ENCODE results near the gene PPM1M. TPM values are rescaled to one million over a fixed set of nuclear protein-coding genes. Genes with fewer than 3 reads are reported as not detected.
A peak's percentile ranks its signal among the peaks of the same experiment; 100 is the strongest.

Gene PPM1M
- total and polyA plus RNA-seq, 2 experiments from 2014 or later = 2.2 to 4.0 TPM

DNA sequence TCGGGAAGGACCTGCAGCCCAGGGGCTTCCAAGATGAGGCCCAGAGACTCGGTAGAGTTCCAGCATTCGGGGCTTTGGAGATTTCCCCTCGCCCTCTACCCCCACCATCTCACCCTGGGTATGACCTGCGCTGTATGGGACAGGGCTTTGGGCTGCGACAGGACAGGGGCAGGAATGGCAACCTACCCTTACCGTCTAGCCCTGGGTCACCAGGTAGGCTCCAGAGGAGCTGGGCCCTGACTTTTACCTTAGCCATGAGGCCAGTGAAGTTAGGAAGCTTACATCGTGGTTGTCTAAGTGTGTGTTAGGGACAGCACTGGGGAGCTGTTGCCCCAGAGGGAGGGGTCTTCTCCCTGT, 683 bp downstream of the PPM1M start (continued):
- TF ChIP-seq, protein P1, sequence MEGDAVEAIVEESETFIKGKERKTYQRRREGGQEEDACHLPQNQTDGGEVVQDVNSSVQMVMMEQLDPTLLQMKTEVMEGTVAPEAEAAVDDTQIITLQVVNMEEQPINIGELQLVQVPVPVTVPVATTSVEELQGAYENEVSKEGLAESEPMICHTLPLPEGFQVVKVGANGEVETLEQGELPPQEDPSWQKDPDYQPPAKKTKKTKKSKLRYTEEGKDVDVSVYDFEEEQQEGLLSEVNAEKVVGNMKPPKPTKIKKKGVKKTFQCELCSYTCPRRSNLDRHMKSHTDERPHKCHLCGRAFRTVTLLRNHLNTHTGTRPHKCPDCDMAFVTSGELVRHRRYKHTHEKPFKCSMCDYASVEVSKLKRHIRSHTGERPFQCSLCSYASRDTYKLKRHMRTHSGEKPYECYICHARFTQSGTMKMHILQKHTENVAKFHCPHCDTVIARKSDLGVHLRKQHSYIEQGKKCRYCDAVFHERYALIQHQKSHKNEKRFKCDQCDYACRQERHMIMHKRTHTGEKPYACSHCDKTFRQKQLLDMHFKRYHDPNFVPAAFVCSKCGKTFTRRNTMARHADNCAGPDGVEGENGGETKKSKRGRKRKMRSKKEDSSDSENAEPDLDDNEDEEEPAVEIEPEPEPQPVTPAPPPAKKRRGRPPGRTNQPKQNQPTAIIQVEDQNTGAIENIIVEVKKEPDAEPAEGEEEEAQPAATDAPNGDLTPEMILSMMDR (conservative IDR thresholded peaks at IDR 0.05; ENCODE audit: low read depth in 2 of 2) = no peak
- TF ChIP-seq ZNF331 (CRISPR knock-in tag; IDR thresholded peaks at IDR 0.05; ENCODE audit: low read depth) (no peak), JUNB (IDR thresholded peaks at IDR 0.05; ENCODE audit: unreplicated experiment) (no peak), STAT1 (IDR thresholded peaks at IDR 0.05; ENCODE audit: unreplicated experiment) (no peak)
- TF ChIP-seq, protein P2, sequence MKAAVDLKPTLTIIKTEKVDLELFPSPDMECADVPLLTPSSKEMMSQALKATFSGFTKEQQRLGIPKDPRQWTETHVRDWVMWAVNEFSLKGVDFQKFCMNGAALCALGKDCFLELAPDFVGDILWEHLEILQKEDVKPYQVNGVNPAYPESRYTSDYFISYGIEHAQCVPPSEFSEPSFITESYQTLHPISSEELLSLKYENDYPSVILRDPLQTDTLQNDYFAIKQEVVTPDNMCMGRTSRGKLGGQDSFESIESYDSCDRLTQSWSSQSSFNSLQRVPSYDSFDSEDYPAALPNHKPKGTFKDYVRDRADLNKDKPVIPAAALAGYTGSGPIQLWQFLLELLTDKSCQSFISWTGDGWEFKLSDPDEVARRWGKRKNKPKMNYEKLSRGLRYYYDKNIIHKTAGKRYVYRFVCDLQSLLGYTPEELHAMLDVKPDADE (IDR thresholded peaks at IDR 0.05) = no peak
- TF ChIP-seq, protein P3, sequence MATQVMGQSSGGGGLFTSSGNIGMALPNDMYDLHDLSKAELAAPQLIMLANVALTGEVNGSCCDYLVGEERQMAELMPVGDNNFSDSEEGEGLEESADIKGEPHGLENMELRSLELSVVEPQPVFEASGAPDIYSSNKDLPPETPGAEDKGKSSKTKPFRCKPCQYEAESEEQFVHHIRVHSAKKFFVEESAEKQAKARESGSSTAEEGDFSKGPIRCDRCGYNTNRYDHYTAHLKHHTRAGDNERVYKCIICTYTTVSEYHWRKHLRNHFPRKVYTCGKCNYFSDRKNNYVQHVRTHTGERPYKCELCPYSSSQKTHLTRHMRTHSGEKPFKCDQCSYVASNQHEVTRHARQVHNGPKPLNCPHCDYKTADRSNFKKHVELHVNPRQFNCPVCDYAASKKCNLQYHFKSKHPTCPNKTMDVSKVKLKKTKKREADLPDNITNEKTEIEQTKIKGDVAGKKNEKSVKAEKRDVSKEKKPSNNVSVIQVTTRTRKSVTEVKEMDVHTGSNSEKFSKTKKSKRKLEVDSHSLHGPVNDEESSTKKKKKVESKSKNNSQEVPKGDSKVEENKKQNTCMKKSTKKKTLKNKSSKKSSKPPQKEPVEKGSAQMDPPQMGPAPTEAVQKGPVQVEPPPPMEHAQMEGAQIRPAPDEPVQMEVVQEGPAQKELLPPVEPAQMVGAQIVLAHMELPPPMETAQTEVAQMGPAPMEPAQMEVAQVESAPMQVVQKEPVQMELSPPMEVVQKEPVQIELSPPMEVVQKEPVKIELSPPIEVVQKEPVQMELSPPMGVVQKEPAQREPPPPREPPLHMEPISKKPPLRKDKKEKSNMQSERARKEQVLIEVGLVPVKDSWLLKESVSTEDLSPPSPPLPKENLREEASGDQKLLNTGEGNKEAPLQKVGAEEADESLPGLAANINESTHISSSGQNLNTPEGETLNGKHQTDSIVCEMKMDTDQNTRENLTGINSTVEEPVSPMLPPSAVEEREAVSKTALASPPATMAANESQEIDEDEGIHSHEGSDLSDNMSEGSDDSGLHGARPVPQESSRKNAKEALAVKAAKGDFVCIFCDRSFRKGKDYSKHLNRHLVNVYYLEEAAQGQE (IDR thresholded peaks at IDR 0.05; ENCODE audit: unreplicated experiment) = no peak

DNA sequence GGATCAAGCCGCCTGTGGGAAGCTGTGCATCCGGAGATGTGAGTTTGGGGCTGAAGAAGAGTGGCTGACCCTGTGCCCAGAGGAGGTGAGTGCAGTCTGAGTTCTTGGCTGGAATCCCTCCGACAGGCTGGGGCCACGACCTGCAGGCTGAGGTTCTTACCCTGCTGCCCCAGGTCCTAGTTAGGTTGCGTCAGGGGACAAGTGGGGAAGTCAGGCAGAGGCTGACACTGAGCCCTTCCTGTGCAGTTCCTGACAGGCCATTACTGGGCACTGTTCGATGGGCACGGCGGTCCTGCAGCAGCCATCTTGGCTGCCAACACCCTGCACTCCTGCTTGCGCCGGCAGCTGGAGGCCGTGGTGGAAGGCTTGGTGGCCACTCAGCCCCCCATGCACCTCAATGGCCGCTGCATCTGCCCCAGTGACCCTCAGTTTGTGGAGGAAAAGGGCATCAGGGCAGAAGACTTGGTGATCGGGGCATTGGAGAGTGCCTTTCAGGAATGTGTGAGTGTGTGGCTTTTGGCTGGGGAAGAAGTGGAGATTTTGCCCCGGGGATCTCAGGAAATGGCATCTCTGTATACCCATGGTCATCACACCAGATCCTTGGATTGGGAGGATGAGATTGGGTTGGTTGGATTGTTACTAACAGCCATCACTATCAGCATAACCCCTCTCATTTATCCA, 1.3 kb downstream of the PPM1M start:
- peak overlapping the region; percentile 70 for H3K4me3 Mint-ChIP-seq
- peaks cover 6% of the 10 kb centered on the region; the same call in 2 of the 3 replicates for H3K9me3 Mint-ChIP-seq
- H3K4me1 ChIP-seq (ENCODE audit: insufficient read depth) = peaks cover 11% of the 10 kb centered on the region; the same call in 1 of the 2 replicates
- H3K4me2 ChIP-seq = peak overlapping the region; percentile 90
- peaks cover 7% of the 10 kb centered on the region for H3F3A ChIP-seq (replicated peaks; ENCODE audit: low read depth)
- H3K79me2 ChIP-seq (replicated peaks; ENCODE audit: insufficient read depth) = no peaks in the 10 kb centered on the region
- peaks cover 44% of the 10 kb centered on the region for H3K27me3 ChIP-seq (ENCODE audit: insufficient read depth)
- H3K27me3 Mint-ChIP-seq (ENCODE audit: insufficient read depth, low read depth, poor library complexity) = peaks cover 52% of the 10 kb centered on the region
- peaks cover under 1% of the 10 kb centered on the region; the same call in 1 of the 2 replicates for H4K20me1 ChIP-seq (replicated peaks; ENCODE audit: insufficient read depth)
- peaks cover 5% of the 10 kb centered on the region for H3K4me1 Mint-ChIP-seq
- H3K27ac Mint-ChIP-seq = no peak overlapping the region
- no peak for DNase-seq (ENCODE audit: low spot score)
- H3K27ac ChIP-seq (ENCODE audit: low read depth) = no peak overlapping the region
- H3K4me3 ChIP-seq = peak overlapping the region; percentile 74; the same call in 1 of the 2 replicates
- H2AFZ ChIP-seq = no peak overlapping the region
- H3K36me3 Mint-ChIP-seq (ENCODE audit: low read depth) = peaks cover 3% of the 10 kb centered on the region; the same call in 2 of the 3 replicates
- H3K9me2 ChIP-seq (ENCODE audit: insufficient read depth) = no peaks in the 10 kb centered on the region
- no peak for ATAC-seq
- H3K36me3 ChIP-seq (ENCODE audit: insufficient read depth) = peaks cover 2% of the 10 kb centered on the region; the same call in 1 of the 2 replicates
- TF ChIP-seq ZNF114 (CRISPR knock-in tag; IDR thresholded peaks at IDR 0.05) = no peak
- no peak for TF ChIP-seq EZH2phosphoT487 (IDR thresholded peaks at IDR 0.05; ENCODE audit: unreplicated experiment)
- TF ChIP-seq, protein P2 (IDR thresholded peaks at IDR 0.05) = no peak
- no peak for TF ChIP-seq ZNF331 (CRISPR knock-in tag; IDR thresholded peaks at IDR 0.05; ENCODE audit: low read depth)
- TF ChIP-seq, protein P3 (IDR thresholded peaks at IDR 0.05; ENCODE audit: unreplicated experiment) = no peak
- TF ChIP-seq STAT1 (IDR thresholded peaks at IDR 0.05; ENCODE audit: unreplicated experiment) = no peak
- TF ChIP-seq JUNB (IDR thresholded peaks at IDR 0.05; ENCODE audit: unreplicated experiment) = no peak
- TF ChIP-seq EZH2 (IDR thresholded peaks at IDR 0.05; ENCODE audit: low read depth, unreplicated experiment) = no peak
- TF ChIP-seq NANOG (IDR thresholded peaks at IDR 0.05; ENCODE audit: borderline replicate concordance) = no peak
- no peak for TF ChIP-seq CREB1 (CRISPR knock-in tag; IDR thresholded peaks at IDR 0.05; ENCODE audit: low read depth)

All from GM23338 (cell line).